HG03280 (cell line): ENCODE measurements around the gene CREB3L4.

ENCODE experiments used
- ATAC-seq: cut with Tn5 transposase; IDR thresholded peaks from one replicate; pipeline ENCODE4 v1.9.1; 2021; ENCODE audit warnings: mild to moderate bottlenecking, moderate library complexity; ENCODE audit not compliant: unreplicated experiment

The CREB3L4 gene

GRCh38 chr1:153936011-153936802 is 31.5 kb upstream of the CREB3L4 start:
- no peak for ATAC-seq

GRCh38 chr1:153937331-153937730 is 30.4 kb upstream of the CREB3L4 start:
- ATAC-seq = no peak

DNA sequence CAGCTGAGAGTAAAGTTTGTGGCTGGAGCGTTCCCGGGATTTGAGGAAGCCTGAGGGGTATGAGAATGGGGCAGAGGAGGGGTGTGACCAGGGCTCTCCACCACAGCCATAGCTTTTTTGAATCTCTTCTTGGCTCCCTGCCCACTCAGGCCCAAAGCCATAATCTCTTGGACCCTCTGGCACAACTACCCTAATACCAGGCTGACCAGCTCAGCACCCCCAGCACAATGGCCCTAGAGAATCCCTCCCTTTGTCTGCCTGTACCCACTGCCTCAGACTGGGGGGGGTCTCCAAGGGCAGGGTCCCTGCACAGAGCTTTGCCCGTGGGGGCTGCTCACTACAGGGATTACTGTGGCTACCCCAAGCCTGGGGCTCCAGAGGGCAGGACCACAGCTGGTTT is 28.7 kb upstream of the CREB3L4 start:
- ATAC-seq = no peak

- ATAC-seq = no peak
Observed at GRCh38 chr1:153939476-153939875, 28.2 kb upstream of the CREB3L4 start.

DNA sequence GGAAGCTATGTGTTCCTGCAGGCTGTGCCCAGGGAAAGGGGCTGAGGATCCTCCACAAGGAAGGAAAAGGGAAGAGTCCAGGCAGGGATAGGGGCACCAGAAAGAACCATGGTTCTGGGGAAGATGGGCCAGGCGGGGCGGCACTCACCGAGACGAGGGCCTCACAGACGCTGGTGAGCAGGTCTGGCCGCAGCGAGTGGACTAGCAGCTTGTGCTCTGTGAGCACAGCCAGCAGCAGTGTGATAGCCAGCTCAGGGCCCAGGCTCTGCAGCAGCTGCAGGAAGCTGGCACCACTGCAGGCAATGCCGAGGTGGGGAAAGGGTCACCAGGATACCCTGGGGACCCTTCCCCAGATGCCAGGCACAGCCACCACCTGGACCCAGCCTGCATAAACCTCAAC is 26.9 kb upstream of the CREB3L4 start:
- ATAC-seq = no peak

DNA sequence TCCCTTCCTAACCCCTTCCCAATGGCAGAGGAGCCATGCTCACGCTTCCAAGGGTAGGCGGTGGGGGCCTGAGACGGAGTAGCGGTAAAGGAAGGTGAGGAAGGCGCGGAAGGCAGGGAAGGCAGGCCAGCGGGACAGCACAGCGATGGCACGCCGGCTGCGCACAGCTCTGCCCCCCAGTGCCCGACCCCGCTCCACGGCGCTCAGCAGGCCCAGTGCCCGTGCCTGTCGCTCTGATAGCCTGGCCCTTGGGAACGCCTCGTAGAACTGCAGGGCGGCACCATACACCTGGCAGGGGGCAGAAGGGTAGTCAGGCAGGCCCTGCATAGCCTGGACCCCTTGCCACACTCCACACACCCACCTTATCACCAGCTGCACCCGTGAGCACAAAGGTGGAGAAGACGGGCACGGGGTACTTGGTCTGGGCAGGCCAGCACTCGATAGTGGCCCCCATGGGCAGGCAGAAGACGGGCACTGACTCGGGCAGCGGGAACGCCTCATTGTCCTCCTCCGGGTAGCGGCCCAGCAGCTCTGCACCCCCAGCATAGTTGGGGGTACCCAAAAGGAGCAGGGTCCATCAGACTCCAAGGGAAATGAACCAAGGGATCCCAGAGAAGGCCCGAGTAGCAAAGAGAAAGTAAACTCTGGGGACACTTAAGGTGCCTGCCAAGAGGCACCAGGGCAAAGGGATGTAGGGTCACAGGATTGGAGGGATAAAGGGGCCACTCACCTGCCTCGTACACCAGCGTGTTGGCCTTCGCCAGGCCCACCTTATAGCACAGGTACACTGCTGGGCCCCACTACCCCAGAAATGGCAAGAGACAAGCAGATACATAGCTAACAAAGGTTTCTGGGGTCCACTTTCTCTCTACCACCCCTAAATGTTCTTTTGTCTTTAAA is 25.6 kb upstream of the CREB3L4 start:
- ATAC-seq = no peak

GRCh38 chr1:153942766-153943549 is 24.7 kb upstream of the CREB3L4 start:
- no peak for ATAC-seq

GRCh38 chr1:153944005-153944826 is 23.5 kb upstream of the CREB3L4 start:
- ATAC-seq = no peak

- no peak for ATAC-seq
Observed at GRCh38 chr1:153944827-153945117, 22.9 kb upstream of the CREB3L4 start.

DNA sequence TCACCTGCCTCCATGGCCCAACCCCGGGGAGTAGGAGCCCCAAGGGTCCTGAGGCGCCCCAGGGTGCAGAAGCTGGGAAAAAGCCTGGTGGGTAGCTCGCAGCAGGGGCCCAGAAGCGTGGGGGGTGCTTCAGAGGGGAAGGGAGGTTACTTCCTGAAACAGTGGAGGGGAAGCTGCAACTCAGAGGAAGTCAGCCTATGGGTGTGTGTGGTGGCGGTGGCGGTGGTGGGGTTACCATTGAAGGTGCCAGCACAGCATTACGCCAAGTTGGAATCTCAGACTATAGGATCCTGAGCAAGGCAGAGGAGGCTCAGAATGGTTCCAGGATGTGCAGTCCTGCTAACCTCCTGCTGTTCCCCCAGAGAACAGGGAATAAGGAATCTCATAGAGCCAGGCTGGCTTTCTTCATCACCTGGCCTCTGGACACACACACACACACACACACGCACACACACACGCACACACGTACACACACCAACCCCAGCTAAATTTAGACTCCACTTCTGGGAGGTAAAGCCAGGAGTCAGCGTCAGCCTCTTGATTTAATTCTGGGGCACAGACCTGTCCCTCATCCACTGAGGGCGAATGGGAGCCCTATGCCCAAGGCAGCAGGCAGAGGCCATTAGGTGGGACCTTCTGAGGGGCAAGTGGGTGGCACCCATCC is 22.4 kb upstream of the CREB3L4 start:
- no peak for ATAC-seq

DNA sequence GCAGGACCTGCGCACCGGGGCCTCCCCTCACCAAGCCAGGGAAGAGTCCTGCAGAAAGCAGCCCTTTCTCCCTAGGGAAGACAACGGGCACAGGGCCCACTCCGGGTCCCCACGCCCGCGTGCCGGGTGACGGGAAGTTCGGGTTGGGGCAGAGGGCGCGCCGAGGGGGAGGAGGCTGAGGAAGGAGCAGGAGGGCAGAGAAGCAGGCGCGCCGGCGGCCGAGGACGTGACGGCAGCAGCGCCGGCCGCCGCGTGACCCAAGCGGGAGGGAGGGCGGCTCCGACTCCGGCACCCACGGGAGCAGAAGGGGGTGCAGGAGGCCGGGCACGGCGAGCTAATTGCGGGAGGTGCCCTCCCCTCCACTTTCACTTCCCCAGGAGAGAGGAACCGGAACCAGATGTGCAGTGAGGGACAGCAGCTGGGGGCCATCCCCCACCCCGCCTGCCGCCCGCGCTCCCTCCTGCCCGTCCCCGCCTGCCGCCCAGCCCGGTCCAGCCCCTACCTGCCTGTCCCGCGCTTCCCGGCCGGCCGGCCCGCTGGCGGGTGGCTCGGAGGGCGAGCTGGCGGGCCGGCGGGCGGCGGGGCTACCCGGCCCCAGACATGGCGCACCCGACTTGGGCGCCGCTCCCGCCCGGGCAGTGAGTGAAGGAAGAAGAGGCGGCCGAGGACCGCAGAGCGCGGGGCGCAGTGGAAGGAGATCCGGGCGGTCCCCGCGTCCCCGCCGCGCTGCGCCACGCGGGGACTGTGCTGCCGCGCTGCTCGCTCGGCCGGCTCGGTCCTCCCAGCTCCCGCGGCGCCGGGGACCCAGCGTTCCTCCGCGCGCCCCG is 21.7 kb upstream of the CREB3L4 start:
- peak; percentile 59 for ATAC-seq

DNA sequence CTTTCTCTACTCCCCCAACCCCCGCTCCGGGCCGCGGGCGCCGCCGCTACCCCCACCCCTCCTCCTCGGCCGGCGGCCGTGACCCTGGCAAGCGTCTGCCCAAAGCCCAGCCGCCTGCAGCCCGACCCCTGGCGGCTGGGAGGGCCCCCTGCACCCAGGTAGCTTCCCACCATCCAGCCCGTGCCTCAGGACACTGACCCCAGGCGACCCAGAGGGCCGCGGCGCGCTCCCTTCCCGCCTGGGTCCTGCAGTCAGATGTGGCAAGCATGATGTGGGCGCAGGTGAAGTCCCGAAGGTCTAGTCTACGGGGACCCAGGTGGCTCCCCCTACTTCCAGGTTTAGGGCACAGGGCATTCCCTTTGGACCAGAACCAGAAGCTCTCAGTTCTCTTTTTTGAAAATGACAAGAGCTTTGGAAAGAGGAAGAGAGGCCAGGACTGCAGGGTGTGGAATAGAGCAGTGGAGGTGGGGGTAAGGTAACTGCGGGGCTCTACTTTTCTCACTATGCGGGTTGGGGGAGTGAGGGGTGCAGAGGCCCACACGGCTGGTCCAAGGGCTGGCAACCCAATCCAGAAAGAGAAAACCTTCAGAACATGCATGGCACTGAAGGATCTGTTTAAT is 21.0 kb upstream of the CREB3L4 start, which contains the start of gene DENND4B:
Gene DENND4B (minus strand): TSS at position 97 of the 620 bp plus-strand sequence. CDS start 2,344 bp downstream, outside the sequence.
- peak; percentile 73 for ATAC-seq

GRCh38 chr1:153951183-153951582 is 16.5 kb upstream of the CREB3L4 start:
- no peak for ATAC-seq

- ATAC-seq = no peak
Observed at GRCh38 chr1:153951801-153952200, 15.9 kb upstream of the CREB3L4 start.

DNA sequence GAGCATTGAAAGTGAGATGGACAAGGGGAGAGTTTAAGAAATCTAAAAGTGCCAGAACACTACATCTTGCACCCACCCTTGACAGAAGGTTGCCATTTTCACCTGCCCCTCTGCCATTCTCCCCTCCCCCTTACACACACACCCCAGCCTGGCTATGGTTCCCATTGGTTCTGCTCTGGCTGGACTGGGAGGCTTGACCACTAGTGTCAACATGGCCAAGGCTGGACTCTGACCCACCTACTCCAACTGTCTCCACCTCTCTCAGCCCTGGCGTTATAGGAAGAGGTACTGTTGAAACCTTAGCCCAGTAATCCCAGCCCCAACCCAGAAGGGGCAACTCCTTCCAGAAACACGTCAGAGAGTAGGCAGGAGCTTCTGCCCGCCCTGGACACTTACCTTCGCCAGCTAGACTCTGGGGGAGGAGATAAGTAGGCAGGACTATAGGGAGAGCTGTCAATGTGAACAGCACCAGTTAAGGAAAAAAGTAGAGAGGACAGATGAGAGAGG is 13.8 kb upstream of the CREB3L4 start:
- no peak for ATAC-seq

GRCh38 chr1:153954826-153955225 is 12.9 kb upstream of the CREB3L4 start:
- no peak for ATAC-seq

- ATAC-seq = no peak
Observed at GRCh38 chr1:153956997-153957715, 10.5 kb upstream of the CREB3L4 start.

GRCh38 chr1:153957744-153958110 is 10.0 kb upstream of the CREB3L4 start:
- ATAC-seq = peak; percentile 11
